ENCODE measurements around the gene FCGR1A.
"Not testable (repeated sequence)": the region's sequence is repeated elsewhere in the genome, so short reads cannot be mapped to it uniquely, and the experiment has no call there.

The FCGR1A gene

GRCh38 chr1:149832316-149833126 lies 50.0 kb downstream of the FCGR1A start:
- not testable (repeated sequence) for DNase-seq (ENCODE audit: low spot score)

GRCh38 chr1:149833144-149833543 lies 50.6 kb downstream of the FCGR1A start:
- DNase-seq (ENCODE audit: low spot score): not testable (repeated sequence)

GRCh38 chr1:149841149-149841548 lies 58.7 kb downstream of the FCGR1A start:
- DNase-seq (ENCODE audit: low spot score): not testable (repeated sequence)

Measured in SK-N-DZ (cell line).